Hepatocyte (in vitro differentiated cells): ENCODE results near the gene PKD2L1.

ENCODE experiments used
- CTCF ChIP-seq: fragments of 200-600 bp; sonication (generic); IDR thresholded peaks from 2 replicates; pipeline ENCODE4 v1.5.1; 2016; ENCODE audit warnings: antibody characterized with exemption, mild to moderate bottlenecking; ENCODE audit not compliant: poor library complexity
- EZH2 ChIP-seq: fragments of 200-600 bp; sonication (generic); IDR thresholded peaks from 2 replicates; pipeline ENCODE4 v1.6.1; 2016; ENCODE audit warnings: antibody characterized with exemption, mild to moderate bottlenecking, borderline replicate concordance

- no peak for TF ChIP-seq CTCF
- TF ChIP-seq EZH2: no peak
These were observed 9.2 kb upstream of the PKD2L1 start for GRCh38 chr10:100339236-100339635.
